Measurements from ENCODE around the gene OTULINL.

DNA sequence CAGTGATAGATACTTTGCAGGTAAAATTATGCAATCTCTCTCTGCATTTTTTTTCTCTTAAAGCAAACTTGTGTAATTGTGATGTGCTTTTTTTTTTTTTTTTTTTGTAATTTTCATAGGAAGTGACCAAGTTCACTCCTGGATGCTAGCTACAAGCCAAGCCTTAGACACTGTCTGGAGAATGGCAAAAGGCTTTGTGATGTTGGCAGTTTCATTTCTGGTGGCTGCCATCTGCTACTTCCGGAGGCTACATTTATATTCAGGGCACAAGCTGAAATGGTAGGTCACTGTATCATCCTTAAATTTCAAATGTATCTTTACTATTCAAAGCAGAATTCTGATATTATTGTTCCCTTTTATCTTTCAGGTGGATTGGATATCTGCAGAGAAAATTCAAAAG, 19.3 kb downstream of the OTULINL start:
- TF ChIP-seq ZNF274 (IDR thresholded peaks at IDR 0.05; ENCODE audit: low read depth, low read length) (no peak), YY1 (IDR thresholded peaks at IDR 0.05; ENCODE audit: insufficient read depth, insufficient read length) (no peak)
